Body of pancreas (tissue), 4 donors: ENCODE results near the gene KMT5C. TPM values are rescaled to one million over a fixed set of nuclear protein-coding genes. Genes with fewer than 3 reads are reported as not detected.

Experiments used
- ATAC-seq: fragments of 150-250 bp; one replicate; pipeline ENCODE4 v1.9.1; 2016
- DNase-seq, 4 donors: peaks; one replicate each; pipeline ENCODE4 v3.0.0-alpha.2; 2019
- H3K27ac ChIP-seq, 4 donors: fragments of 200-600 bp; sonication (generic); 1 replicate in 3 of 4; 2 replicates in 1 of 4; pipeline versions ENCODE4 v1.5.1 to v1.6.1; 2016 to 2019; ENCODE audit warnings: mild to moderate bottlenecking in 1 of 4, mixed read lengths in 1 of 4, moderate library complexity in 1 of 4
- H3K27me3 ChIP-seq, 2 donors: fragments of 200-600 bp; sonication (generic); one replicate each; pipeline ENCODE4 v1.6.0; 2016; ENCODE audit warnings: mild to moderate bottlenecking in 1 of 2
- H3K36me3 ChIP-seq, 2 donors: fragments of 200-600 bp; sonication (generic); replicated peaks in 1 of 2; 2 replicates each; pipeline ENCODE4 v1.5.1; 2016; ENCODE audit warnings: low read depth in 2 of 2; ENCODE audit not compliant: insufficient read depth in 1 of 2
- H3K4me1 ChIP-seq: fragments of 200-600 bp; sonication (generic); one replicate; pipeline ENCODE4 v1.6.0; 2016
- H3K4me3 ChIP-seq, 2 donors: fragments of 200-600 bp; sonication (generic); 1 replicate in 1 of 2; 2 replicates in 1 of 2; pipeline ENCODE4 v1.5.1; 2016 to 2019
- H3K9me3 ChIP-seq, 3 donors: fragments of 200-600 bp; sonication (generic); 1 replicate in 2 of 3; 2 replicates in 1 of 3; pipeline ENCODE4 v1.5.1; 2016
- POLR2A ChIP-seq, 3 donors: fragments of 450-650 bp; IDR thresholded peaks; one replicate each; pipeline ENCODE4 v1.6.1; 2016; ENCODE audit warnings: antibody characterized with exemption in 3 of 3, mild to moderate bottlenecking in 2 of 3
- WGBS, 2 donors: methylation state at CpG; one replicate each; pipeline ENCODE4 v1.1.5; 2017; 5-methylcytosine and 5-hydroxymethylcytosine counted together
- intact Hi-C: fragments of 100-400 bp; cut with DNase I; formaldehyde crosslinking; loops from one replicate; pipeline ENCODE4 v1.15.1; 2023
- total RNA-seq, 2 donors: library from RNA; depleted of rRNA; stranded (reverse); fragments of >200 nt; gene quantifications; one replicate each; pipeline ENCODE4 v1.1.0, GENCODE V29; 2016
- TF ChIP-seq, protein P1 (sequence below), 7 experiments: fragments of 450-650 bp in 4 of 7; fragments of 200-600 bp in 3 of 7; sonication (generic) in 3 of 7; IDR thresholded peaks; one replicate each; pipeline ENCODE4 v1.5.1; 2016 to 2019; ENCODE audit warnings: antibody characterized with exemption in 7 of 7

Gene KMT5C
- total RNA-seq, 2 donors from 2014 or later: 14.8 to 17.6 TPM

DNA sequence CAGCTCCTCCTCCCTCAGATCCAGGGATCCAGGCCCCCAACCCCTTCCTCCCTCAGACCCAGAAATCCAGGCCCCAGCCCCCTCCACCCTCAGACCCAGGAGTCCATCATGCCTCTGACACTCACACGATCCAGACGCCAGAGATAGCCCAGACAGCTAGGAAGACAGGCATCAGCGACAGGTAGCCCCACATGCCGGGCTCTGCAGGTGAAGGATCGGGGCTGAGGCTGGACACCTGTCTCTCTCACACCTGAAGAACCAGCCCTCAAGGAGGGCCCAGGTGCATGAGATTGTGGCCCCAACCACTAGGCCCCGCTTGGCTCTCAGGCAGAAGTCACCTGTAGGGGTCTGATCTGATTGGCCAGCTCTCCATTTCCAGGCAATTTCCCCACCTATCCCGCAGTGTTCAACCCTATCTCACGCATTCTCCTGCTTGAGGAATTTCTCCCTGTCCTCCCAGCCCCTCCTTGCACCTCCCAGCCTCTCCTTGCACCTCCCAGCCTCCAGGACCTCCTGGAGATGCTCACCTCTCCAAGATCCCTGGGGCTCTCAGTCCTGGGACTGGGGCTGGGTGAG is 18.7 kb upstream of the KMT5C start:
- no peaks in the 10 kb centered on the region for H3K36me3 ChIP-seq
- 80 to 85% methylated on average over 3 to 8 of the region's 8 CpGs for WGBS, 2 donors
- H3K9me3 ChIP-seq: no peaks in the 10 kb centered on the region
- H3K27ac ChIP-seq: no peak overlapping the region
- TF ChIP-seq POLR2A (IDR thresholded peaks at IDR 0.05): no peak
- TF ChIP-seq, protein P1, sequence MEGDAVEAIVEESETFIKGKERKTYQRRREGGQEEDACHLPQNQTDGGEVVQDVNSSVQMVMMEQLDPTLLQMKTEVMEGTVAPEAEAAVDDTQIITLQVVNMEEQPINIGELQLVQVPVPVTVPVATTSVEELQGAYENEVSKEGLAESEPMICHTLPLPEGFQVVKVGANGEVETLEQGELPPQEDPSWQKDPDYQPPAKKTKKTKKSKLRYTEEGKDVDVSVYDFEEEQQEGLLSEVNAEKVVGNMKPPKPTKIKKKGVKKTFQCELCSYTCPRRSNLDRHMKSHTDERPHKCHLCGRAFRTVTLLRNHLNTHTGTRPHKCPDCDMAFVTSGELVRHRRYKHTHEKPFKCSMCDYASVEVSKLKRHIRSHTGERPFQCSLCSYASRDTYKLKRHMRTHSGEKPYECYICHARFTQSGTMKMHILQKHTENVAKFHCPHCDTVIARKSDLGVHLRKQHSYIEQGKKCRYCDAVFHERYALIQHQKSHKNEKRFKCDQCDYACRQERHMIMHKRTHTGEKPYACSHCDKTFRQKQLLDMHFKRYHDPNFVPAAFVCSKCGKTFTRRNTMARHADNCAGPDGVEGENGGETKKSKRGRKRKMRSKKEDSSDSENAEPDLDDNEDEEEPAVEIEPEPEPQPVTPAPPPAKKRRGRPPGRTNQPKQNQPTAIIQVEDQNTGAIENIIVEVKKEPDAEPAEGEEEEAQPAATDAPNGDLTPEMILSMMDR (IDR thresholded peaks at IDR 0.05): no peak
- H3K27me3 ChIP-seq: no peaks in the 10 kb centered on the region
- no peak for DNase-seq
- intact Hi-C loops: no loop called here
- no peak for ATAC-seq
- H3K4me3 ChIP-seq: no peak overlapping the region
- H3K4me1 ChIP-seq: no peaks in the 10 kb centered on the region

DNA sequence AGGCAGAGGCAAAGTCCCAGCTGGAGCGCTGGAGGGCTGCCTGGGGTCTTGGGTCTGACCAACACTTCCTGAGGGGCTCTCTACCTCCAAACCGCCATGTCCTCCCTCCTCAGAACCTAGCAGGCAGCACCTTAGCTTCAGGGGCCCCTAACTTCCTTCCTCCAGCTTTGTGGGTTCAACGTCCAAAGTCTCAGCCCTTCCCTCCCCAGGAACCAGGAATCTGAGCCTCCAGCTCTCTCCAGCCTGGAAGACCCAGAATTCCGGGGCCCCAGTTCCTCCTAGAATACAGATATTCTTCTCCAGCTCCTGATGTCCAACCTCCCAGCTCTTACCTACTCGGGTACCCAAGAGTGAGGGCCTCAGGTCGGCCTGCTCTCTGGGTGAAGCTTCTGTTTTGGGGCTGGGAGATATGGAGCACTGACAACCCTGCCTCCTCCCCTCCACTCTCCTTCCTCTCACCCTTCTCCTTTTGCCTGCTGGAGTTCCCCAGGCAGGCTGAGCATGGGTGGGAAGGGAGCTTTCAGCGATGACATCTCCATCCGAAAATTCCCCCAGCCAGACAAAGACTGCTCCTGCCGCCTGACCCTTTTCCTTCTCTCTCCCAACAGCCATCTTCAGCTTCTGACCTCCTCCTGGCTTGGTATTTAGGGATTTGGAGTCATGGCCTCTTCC is 18.1 kb upstream of the KMT5C start:
- no peak overlapping the region for H3K27ac ChIP-seq
- ATAC-seq (no peak), DNase-seq (no peak)
- no peaks in the 10 kb centered on the region for H3K9me3 ChIP-seq
- H3K36me3 ChIP-seq: no peaks in the 10 kb centered on the region
- H3K4me1 ChIP-seq: no peaks in the 10 kb centered on the region
- intact Hi-C loops: no loop called here
- TF ChIP-seq POLR2A (IDR thresholded peaks at IDR 0.05): no peak
- TF ChIP-seq, protein P1 (IDR thresholded peaks at IDR 0.05): no peak
- WGBS, 2 donors: 60 to 66% methylated on average over 9 of the region's 9 CpGs
- H3K27me3 ChIP-seq: no peaks in the 10 kb centered on the region
- no peak overlapping the region for H3K4me3 ChIP-seq

DNA sequence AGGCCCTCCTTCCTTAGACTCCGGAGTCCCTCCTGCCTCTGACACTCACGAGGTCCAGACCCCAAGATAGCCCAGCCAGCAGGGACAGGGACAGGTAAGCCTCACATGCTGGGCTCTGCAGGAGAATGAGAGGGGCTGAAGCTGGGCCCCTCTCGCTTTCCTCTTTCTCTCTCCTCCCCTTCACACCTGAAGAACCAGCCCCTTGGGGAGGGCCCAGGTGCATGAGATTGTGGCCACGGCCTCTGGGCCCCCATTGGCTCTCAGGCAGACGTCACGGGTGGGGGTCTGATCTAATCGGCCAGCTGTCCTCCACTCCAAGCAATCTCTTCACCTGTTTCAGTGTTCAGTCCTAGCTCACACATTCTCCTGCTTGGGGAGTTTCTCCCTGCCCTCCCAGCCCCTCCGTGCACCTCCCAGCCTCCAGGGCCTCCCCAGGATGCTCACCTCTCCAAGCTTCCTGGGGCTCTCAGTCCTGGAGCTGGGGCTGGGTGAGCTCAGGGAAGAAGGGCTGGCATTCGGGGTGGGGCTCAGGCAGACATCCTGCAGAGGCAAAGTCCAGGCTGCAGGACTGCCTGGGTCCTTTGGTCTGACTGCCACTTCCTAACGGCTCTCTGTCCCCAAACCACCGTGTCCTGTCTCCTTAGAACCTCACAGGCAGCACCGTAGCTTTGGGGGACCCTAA is 17.3 kb upstream of the KMT5C start:
- 32 to 34% methylated on average over 8 to 12 of the region's 12 CpGs for WGBS, 2 donors
- H3K4me1 ChIP-seq: no peaks in the 10 kb centered on the region
- DNase-seq: no peak
- intact Hi-C loops: no loop called here
- no peak for ATAC-seq
- H3K4me3 ChIP-seq: no peak overlapping the region
- no peaks in the 10 kb centered on the region for H3K36me3 ChIP-seq
- no peaks in the 10 kb centered on the region for H3K9me3 ChIP-seq
- H3K27ac ChIP-seq: no peak overlapping the region
- TF ChIP-seq, protein P1 (IDR thresholded peaks at IDR 0.05): no peak
- no peak for TF ChIP-seq POLR2A (IDR thresholded peaks at IDR 0.05)
- H3K27me3 ChIP-seq: no peaks in the 10 kb centered on the region

DNA sequence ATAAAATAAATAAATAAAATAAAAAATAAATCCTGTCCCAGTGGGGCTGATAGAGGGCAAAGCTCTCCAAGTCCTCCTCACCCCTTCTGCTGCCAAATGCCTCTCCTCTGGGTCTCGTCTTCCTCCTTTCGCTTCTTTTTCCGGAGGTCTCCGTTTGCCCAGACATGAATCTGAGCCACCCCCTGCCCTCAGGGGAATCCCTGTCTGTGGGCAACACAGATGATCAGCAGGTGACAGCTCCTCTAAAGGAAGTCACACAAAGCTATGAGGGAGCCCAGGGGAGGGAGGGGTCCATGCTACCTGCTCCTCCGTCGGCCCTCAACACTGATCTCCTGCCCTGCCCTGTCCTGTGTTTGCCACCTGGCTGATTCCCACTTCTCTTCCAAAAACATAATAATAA is 15.0 kb upstream of the KMT5C start:
- 72 to 86% methylated on average over 6 of the region's 6 CpGs for WGBS, 2 donors
- H3K27me3 ChIP-seq: no peaks in the 10 kb centered on the region
- ATAC-seq (no peak), DNase-seq (no peak)
- H3K4me3 ChIP-seq: no peak overlapping the region
- no peaks in the 10 kb centered on the region for H3K9me3 ChIP-seq
- no peak overlapping the region for H3K27ac ChIP-seq
- no peaks in the 10 kb centered on the region for H3K36me3 ChIP-seq
- intact Hi-C loops: no loop called here
- no peaks in the 10 kb centered on the region for H3K4me1 ChIP-seq
- no peak for TF ChIP-seq POLR2A (IDR thresholded peaks at IDR 0.05)
- TF ChIP-seq, protein P1 (IDR thresholded peaks at IDR 0.05): no peak
